HCT116 (cell line): ENCODE data around the gene HIP1R. TPM values are rescaled to one million over a fixed set of nuclear protein-coding genes. Genes with fewer than 3 reads are reported as not detected.

Experiments
- ATAC-seq: fragments of 200-7000 bp; cut with Tn5 transposase; 2 replicates; pipeline ENCODE4 v1.9.1; 2020; ENCODE audit warnings: mild to moderate bottlenecking, moderate library complexity
- BruUV-seq: library from RNA; stranded (reverse); fragments of 400-500 nt; replicated peaks from 2 replicates; lab custom pipeline; 2021; lab: Mats Ljungman, UMichigan
- CTCF ChIA-PET: fragments of 300-600 bp; sonication (Branson Sonifier 250); formaldehyde crosslinking; loops from one replicate; lab custom pipeline; 2021; ENCODE audit warnings: antibody characterized with exemption; lab: Charles Lee
- POLR2A ChIA-PET: fragments of 300-600, 350-600 bp; sonication (Branson Sonifier 250); formaldehyde crosslinking; loops from one replicate; lab custom pipeline; 2021; ENCODE audit warnings: antibody characterized with exemption; lab: Charles Lee
- RAD21 ChIA-PET, 2 experiments: fragments of 300-600 bp; sonication (Branson Sonifier 250); formaldehyde crosslinking; loops; one replicate each; lab custom pipeline; 2023; ENCODE audit warnings: low total read pairs in 2 of 2; ENCODE audit not compliant: uncharacterized antibody in 2 of 2, unreplicated experiment in 2 of 2, low non-redundant PET in 1 of 2; lab: Charles Lee
- DNase-seq: peaks from one replicate; pipeline ENCODE4 v3.0.0-alpha.2; 2010; ENCODE audit warnings: low read depth, low spot score
- H2AFZ ChIP-seq: fragments of 200-600 bp; shearing (Covaris generic), sonication (generic); 2 replicates; pipeline ENCODE4 v1.6.1; 2017; ENCODE audit warnings: low read depth, mixed run types, mixed read lengths, antibody characterized with exemption, low read length; ENCODE audit not compliant: poor library complexity, severe bottlenecking
- H3K27ac ChIP-seq: 2 replicates; pipeline ENCODE4 v1.5.1; 2012; ENCODE audit warnings: low read depth, low read length
- H3K27me3 ChIP-seq: fragments of 200-600 bp; sonication (generic); 2 replicates; pipeline ENCODE4 v1.6.1; 2016; ENCODE audit warnings: mixed run types, low read length, mixed read lengths; ENCODE audit not compliant: insufficient read depth
- H3K36me3 ChIP-seq, 2 experiments: fragments of 200-500 bp in 1 of 2; fragments of 200-600 bp in 1 of 2; sonication (Bioruptor generic) in 1 of 2; sonication (generic) in 1 of 2; 2 replicates each; pipeline versions ENCODE4 v1.5.1 to v1.6.1; 2014 to 2016; ENCODE audit warnings: low read length in 2 of 2, inconsistent platforms in 1 of 2, mixed read lengths in 1 of 2, mixed run types in 1 of 2; ENCODE audit not compliant: insufficient read depth in 2 of 2, control insufficient read depth in 1 of 2
- H3K4me1 ChIP-seq, 2 experiments: fragments of 200-600 bp in 1 of 2; sonication (generic) in 1 of 2; 2 replicates each; pipeline versions ENCODE4 v1.5.1 to v1.6.1; 2012 to 2017; ENCODE audit warnings: low read length in 2 of 2, inconsistent platforms in 1 of 2, mild to moderate bottlenecking in 1 of 2, mixed read lengths in 1 of 2, mixed run types in 1 of 2, moderate library complexity in 1 of 2; ENCODE audit not compliant: insufficient read depth in 2 of 2, control insufficient read depth in 1 of 2
- H3K4me2 ChIP-seq: fragments of 200-600 bp; sonication (generic); 2 replicates; pipeline ENCODE4 v1.6.1; 2017; ENCODE audit warnings: mixed run types, low read length, mixed read lengths
- H3K4me3 ChIP-seq, 2 experiments: fragments of 200-600 bp in 1 of 2; sonication (generic) in 1 of 2; replicated peaks in 1 of 2; 2 replicates each; pipeline ENCODE4 v1.5.1; 2011 to 2016; ENCODE audit warnings: low read length in 2 of 2, control low read depth in 1 of 2, low read depth in 1 of 2, mild to moderate bottlenecking in 1 of 2, mixed read lengths in 1 of 2, mixed run types in 1 of 2
- H3K79me2 ChIP-seq: fragments of 200-600 bp; sonication (generic); 2 replicates; pipeline ENCODE4 v1.6.1; 2017; ENCODE audit warnings: mild to moderate bottlenecking, mixed run types, low read length, moderate library complexity, mixed read lengths; ENCODE audit not compliant: insufficient read depth
- H3K9ac ChIP-seq: fragments of 200-600 bp; sonication (generic); 2 replicates; pipeline ENCODE4 v1.6.1; 2016; ENCODE audit warnings: low read length, mixed read lengths
- H3K9me2 ChIP-seq: fragments of 200-600 bp; sonication (generic), shearing (Covaris generic); 2 replicates; pipeline ENCODE4 v1.6.1; 2017; ENCODE audit warnings: mixed run types, mild to moderate bottlenecking, moderate library complexity; ENCODE audit not compliant: insufficient read depth
- H3K9me3 ChIP-seq, 2 experiments: fragments of 200-500 bp in 1 of 2; fragments of 200-600 bp in 1 of 2; sonication (Bioruptor generic) in 1 of 2; sonication (generic) in 1 of 2; 2 replicates each; pipeline ENCODE4 v1.6.1; 2014 to 2017; ENCODE audit warnings: low read length in 2 of 2, mixed read lengths in 2 of 2, inconsistent platforms in 1 of 2, low read depth in 1 of 2, mild to moderate bottlenecking in 1 of 2, mixed run types in 1 of 2, moderate library complexity in 1 of 2; ENCODE audit not compliant: control insufficient read depth in 1 of 2, insufficient read depth in 1 of 2
- H4K20me1 ChIP-seq: fragments of 200-600 bp; sonication (generic), shearing (Covaris generic); 2 replicates; pipeline ENCODE4 v1.6.1; 2017; ENCODE audit warnings: mixed run types, mild to moderate bottlenecking, moderate library complexity; ENCODE audit not compliant: insufficient read depth
- CBX3 ChIP-seq: IDR thresholded peaks from 2 replicates; pipeline ENCODE4 v1.6.1; 2012; ENCODE audit warnings: low read depth
- CEBPB ChIP-seq: IDR thresholded peaks from 2 replicates; pipeline ENCODE4 v1.6.1; 2012; ENCODE audit warnings: low read depth
- ELF1 ChIP-seq: IDR thresholded peaks from 2 replicates; pipeline ENCODE4 v1.6.1; 2012; ENCODE audit warnings: low read depth, borderline replicate concordance
- EZH2 ChIP-seq: fragments of 200-600 bp; sonication (generic); IDR thresholded peaks from 2 replicates; pipeline ENCODE4 v1.6.1; 2017; ENCODE audit warnings: antibody characterized with exemption, mixed run types
- EZH2phosphoT487 ChIP-seq: fragments of 200-600 bp; IDR thresholded peaks from 2 replicates; pipeline ENCODE4 v1.6.1; 2018; ENCODE audit warnings: antibody characterized with exemption, borderline replicate concordance
- FOSL1 ChIP-seq: IDR thresholded peaks from 2 replicates; pipeline ENCODE4 v1.6.1; 2012; ENCODE audit warnings: low read depth
- JUND ChIP-seq: IDR thresholded peaks from 2 replicates; pipeline ENCODE4 v1.6.1; 2012
- POLR2A ChIP-seq: IDR thresholded peaks from 2 replicates; pipeline ENCODE4 v1.7.0; 2011; ENCODE audit warnings: borderline replicate concordance; ENCODE audit not compliant: insufficient read depth, insufficient read length; ENCODE audit errors: extremely low read depth
- POLR2AphosphoS5 ChIP-seq: IDR thresholded peaks from 2 replicates; pipeline ENCODE4 v1.6.1; 2011; ENCODE audit warnings: mild to moderate bottlenecking, low read depth, low read length, moderate library complexity
- RAD21 ChIP-seq: IDR thresholded peaks from 2 replicates; pipeline ENCODE4 v1.6.1; 2012; ENCODE audit warnings: low read depth, mild to moderate bottlenecking
- SP1 ChIP-seq: IDR thresholded peaks from 2 replicates; pipeline ENCODE4 v1.6.1; 2012; ENCODE audit warnings: low read depth
- SRF ChIP-seq: IDR thresholded peaks from 2 replicates; pipeline ENCODE4 v1.6.1; 2012; ENCODE audit warnings: low read depth
- TCF7L2 ChIP-seq: IDR thresholded peaks from 2 replicates; pipeline ENCODE4 v1.7.0; 2011; ENCODE audit warnings: borderline replicate concordance, inconsistent platforms; ENCODE audit not compliant: insufficient read depth, insufficient read length; ENCODE audit errors: extremely low read depth
- ZFX ChIP-seq: fragments of 450-650 bp; IDR thresholded peaks from 2 replicates; pipeline ENCODE4 v1.6.1; 2017
- ZNF274 ChIP-seq: fragments of 200-500 bp; sonication (Bioruptor generic); IDR thresholded peaks from 2 replicates; pipeline ENCODE4 v1.6.1; 2014; ENCODE audit warnings: mild to moderate bottlenecking, low read depth, low read length, inconsistent platforms
- intact Hi-C: fragments of 100-400 bp; cut with micrococcal nuclease; formaldehyde crosslinking; loops from 2 replicates; pipeline ENCODE4 v1.10.0; 2022
- total RNA-seq: library from RNA; stranded (reverse); gene quantifications from one replicate; pipeline ENCODE4 v1.2.1, GENCODE V29; 2021; ENCODE audit not compliant: unreplicated experiment
- TF ChIP-seq, protein P1 (sequence below): IDR thresholded peaks from 2 replicates; pipeline ENCODE4 v1.6.1; 2011; ENCODE audit warnings: mild to moderate bottlenecking, low read length, moderate library complexity; ENCODE audit not compliant: insufficient replicate concordance; ENCODE audit errors: extremely low read depth
- TF ChIP-seq, protein P2 (sequence below): IDR thresholded peaks from 2 replicates; pipeline ENCODE4 v1.6.1; 2012
- TF ChIP-seq, protein P3 (sequence below): IDR thresholded peaks from 2 replicates; pipeline ENCODE4 v1.6.1; 2012

HIP1R gene
- total RNA-seq, 1 experiment from 2014 or later = 57.8 TPM

DNA sequence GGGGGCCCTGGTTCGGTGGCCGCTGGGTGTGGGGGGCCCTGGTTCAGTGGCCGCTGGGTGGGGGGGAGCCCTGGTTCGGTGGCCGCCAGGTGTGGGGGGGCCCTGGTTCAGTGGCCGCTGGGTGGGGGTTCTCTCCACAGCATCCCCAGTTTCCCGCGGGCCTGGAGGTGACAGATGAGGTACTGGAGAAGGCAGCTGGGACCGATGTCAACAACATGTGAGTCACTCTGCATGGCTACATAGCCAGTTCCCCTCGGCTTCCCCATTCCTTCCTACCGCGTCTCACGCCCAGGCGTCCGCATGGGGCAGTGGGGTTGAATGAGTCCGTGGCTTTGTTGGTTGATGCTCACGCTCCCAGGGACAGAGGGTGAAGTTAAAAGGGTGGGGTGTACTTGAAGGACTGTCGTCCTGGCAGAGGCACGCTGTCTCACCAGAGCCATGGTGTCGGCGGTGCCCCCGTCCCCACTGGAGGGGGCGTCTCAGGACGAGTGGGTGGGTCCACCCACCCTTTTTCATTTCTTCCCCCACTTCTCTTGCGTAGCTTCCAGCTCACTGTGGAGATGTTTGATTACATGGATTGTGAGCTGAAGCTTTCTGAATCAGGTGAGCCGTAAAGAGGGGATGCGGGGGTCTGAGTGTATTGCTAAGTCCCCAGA lies 15.6 kb downstream of the HIP1R start:
- H3K9ac ChIP-seq = no peak overlapping the region
- CTCF ChIA-PET = no interaction called here

DNA sequence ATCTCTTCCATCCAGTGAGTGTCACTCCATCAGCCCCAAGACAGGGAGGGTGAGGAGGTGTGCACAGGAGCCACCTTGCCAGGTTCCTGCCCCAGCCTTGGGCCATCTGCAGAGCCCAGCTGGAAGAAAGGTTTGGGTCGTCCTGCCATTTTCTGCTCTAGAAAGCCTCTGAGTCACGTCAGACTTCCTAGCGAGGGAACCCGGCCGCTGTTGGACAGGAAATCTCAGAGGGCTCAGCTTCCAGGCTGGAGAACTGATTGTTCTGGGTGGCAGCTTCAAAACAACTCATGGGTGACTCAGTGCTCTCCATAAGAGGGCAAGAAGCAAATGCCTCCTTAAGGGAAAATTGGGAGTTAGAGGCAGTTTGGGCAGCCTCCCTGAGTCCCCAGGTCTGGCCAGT lies 16.6 kb downstream of the HIP1R start:
- H3K79me2 ChIP-seq = peaks cover 6% of the 10 kb centered on the region; the same call in 1 of the 2 replicates
- H3K4me1 ChIP-seq = no peaks in the 10 kb centered on the region
- no peak overlapping the region for H3K9ac ChIP-seq
- ChIA-PET POLR2A (no interaction called here), RAD21 (no interaction called here), CTCF (no interaction called here)
- H3K27ac ChIP-seq = no peak overlapping the region; the same call in 1 of the 2 replicates
- H3K4me3 ChIP-seq = no peak overlapping the region
- no peak overlapping the region for H3K4me2 ChIP-seq
- H4K20me1 ChIP-seq = no peaks in the 10 kb centered on the region
- no peaks in the 10 kb centered on the region for H3K27me3 ChIP-seq
- peaks cover 0 to 7% of the 10 kb centered on the region in 2 experiments; a peak in 3 of 4 replicates for H3K36me3 ChIP-seq
- H3K9me2 ChIP-seq = no peaks in the 10 kb centered on the region
- H3K9me3 ChIP-seq = no peaks in the 10 kb centered on the region
- ATAC-seq (no peak), DNase-seq (no peak)
- no TSS peak for BruUV-seq
- TF ChIP-seq, protein P1, sequence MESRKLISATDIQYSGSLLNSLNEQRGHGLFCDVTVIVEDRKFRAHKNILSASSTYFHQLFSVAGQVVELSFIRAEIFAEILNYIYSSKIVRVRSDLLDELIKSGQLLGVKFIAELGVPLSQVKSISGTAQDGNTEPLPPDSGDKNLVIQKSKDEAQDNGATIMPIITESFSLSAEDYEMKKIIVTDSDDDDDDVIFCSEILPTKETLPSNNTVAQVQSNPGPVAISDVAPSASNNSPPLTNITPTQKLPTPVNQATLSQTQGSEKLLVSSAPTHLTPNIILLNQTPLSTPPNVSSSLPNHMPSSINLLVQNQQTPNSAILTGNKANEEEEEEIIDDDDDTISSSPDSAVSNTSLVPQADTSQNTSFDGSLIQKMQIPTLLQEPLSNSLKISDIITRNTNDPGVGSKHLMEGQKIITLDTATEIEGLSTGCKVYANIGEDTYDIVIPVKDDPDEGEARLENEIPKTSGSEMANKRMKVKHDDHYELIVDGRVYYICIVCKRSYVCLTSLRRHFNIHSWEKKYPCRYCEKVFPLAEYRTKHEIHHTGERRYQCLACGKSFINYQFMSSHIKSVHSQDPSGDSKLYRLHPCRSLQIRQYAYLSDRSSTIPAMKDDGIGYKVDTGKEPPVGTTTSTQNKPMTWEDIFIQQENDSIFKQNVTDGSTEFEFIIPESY = no peak
- TF ChIP-seq FOSL1 = no peak
- TF ChIP-seq TCF7L2 = no peak
- no peak for TF ChIP-seq JUND
- no peak for TF ChIP-seq CEBPB
- no peak for TF ChIP-seq CBX3
- TF ChIP-seq ZNF274 = no peak
- TF ChIP-seq, protein P2, sequence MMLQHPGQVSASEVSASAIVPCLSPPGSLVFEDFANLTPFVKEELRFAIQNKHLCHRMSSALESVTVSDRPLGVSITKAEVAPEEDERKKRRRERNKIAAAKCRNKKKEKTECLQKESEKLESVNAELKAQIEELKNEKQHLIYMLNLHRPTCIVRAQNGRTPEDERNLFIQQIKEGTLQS = no peak
- no peak for TF ChIP-seq ELF1
- no peak for TF ChIP-seq POLR2AphosphoS5
- TF ChIP-seq, protein P3, sequence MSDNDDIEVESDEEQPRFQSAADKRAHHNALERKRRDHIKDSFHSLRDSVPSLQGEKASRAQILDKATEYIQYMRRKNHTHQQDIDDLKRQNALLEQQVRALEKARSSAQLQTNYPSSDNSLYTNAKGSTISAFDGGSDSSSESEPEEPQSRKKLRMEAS = no peak
- TF ChIP-seq POLR2A = no peak
- no peak for TF ChIP-seq EZH2
- TF ChIP-seq SP1 = no peak
- TF ChIP-seq RAD21 = no peak
- intact Hi-C loops = no loop called here
- no peak overlapping the region for H2AFZ ChIP-seq

More for the DNA sequence above, 15.6 kb downstream of the HIP1R start:
- ATAC-seq (no peak), DNase-seq (no peak)
- Histone ChIP-seq H3K9me2 (no peaks in the 10 kb centered on the region), H2AFZ (no peak overlapping the region), H3K27ac (no peak overlapping the region), H3K27me3 (no peaks in the 10 kb centered on the region), H3K4me2 (no peak overlapping the region), H4K20me1 (no peaks in the 10 kb centered on the region), H3K79me2 (peaks cover 16% of the 10 kb centered on the region), H3K4me1 (no peaks in the 10 kb centered on the region), H3K36me3 (peaks cover 0 to 7% of the 10 kb centered on the region in 2 experiments; a peak in 3 of 4 replicates), H3K4me3 (no peak overlapping the region), H3K9me3 (no peaks in the 10 kb centered on the region)
- no TSS peak for BruUV-seq
- intact Hi-C loops = no loop called here
- no peak for TF ChIP-seq ZFX
- TF ChIP-seq EZH2phosphoT487 = no peak
- TF ChIP-seq CEBPB = no peak
- no peak for TF ChIP-seq SRF
- no peak for TF ChIP-seq CBX3
- ChIA-PET RAD21 (no interaction called here), POLR2A (no interaction called here)
